Measurements from ENCODE around the gene MACROD2.
"Not testable (repeated sequence)": the region's sequence is repeated elsewhere in the genome, so short reads cannot be mapped to it uniquely, and the experiment has no call there.

MACROD2 gene

DNA sequence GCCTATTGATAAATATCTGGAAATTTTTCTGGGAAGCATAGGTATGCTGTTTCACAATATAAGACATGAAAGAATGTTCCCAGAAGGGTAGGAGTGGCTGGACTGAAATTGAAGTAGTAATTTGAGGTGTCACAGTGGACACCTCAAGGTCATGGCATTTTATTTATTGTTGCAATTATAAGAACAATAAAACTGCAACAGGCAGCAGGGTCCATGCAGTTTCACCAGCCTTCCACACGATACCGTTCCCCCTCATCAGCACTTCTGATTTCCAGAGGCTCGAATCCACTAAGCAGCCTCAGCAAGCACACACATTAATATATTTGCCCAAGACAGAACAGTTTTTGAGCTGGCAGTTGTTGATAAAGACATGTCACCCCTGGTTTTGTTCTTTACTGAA lies 1540.5 kb downstream of the MACROD2 start:
- Histone ChIP-seq H3K27ac (no peak overlapping the region), H3K9me3 (replicated peaks in 1 of 11) (no peaks in the 10 kb centered on the region), H3K4me1 (no peaks in the 10 kb centered on the region), H3K9ac (no peak overlapping the region), H3K27me3 (no peaks in the 10 kb centered on the region), H4K20me1 (no peaks in the 10 kb centered on the region), H3K4me2 (no peak overlapping the region), H3K4me3 (no peak overlapping the region), H3K36me3 (no peaks in the 10 kb centered on the region)
- no peak for TF ChIP-seq Cebpa-rat (IDR thresholded peaks at IDR 0.05)

DNA sequence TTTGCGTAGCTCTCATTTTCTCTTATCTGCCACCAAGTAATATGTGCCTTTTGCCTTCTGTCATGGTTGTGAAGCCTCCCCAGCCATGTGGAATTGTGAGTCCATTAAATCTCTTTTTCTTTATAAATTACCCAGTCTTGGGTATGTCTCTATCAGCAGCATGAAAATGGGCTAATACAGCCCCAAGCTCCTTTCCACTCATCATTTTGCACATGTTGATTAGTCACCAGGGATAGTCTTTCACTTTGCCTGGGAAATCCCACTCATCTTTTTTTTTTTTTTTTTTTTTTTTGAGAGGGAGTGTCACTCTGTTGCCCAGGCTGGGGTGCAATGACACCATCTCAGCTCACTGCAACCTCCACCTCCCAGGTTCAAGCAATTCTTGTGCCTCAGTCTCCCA lies 1541.9 kb downstream of the MACROD2 start:
- not testable (repeated sequence) for H3K9me3 ChIP-seq (replicated peaks in 1 of 11); H4K20me1 ChIP-seq; H3K27ac ChIP-seq; H3K9ac ChIP-seq; H3K4me2 ChIP-seq; H3K4me3 ChIP-seq; H3K27me3 ChIP-seq; H3K4me1 ChIP-seq; H3K36me3 ChIP-seq

DNA sequence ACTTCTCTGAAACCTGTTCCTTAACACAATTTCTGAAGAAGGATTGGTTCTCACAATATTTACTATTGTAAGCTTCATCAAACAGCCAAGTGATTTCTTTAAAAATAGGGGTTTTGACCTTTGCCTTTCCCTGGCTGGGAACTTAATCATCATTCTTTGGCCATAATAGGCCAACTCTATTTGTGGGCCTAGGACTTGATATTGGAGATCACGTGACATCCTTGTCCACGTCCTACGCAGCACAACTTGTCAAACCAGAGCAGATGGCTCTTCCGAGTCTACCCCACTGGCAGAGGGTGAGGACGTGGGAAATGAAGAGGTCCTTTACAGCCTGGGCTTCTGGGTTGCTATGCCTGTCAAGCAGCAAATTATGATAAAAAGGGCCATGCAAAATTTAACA lies 1547.3 kb downstream of the MACROD2 start:
- no peak for TF ChIP-seq Cebpa-rat (IDR thresholded peaks at IDR 0.05)
- H3K27me3 ChIP-seq: no peaks in the 10 kb centered on the region
- H3K9ac ChIP-seq: no peak overlapping the region
- no peaks in the 10 kb centered on the region for H3K4me1 ChIP-seq
- H3K36me3 ChIP-seq: no peaks in the 10 kb centered on the region
- no peak overlapping the region for H3K4me2 ChIP-seq
- H4K20me1 ChIP-seq: no peaks in the 10 kb centered on the region
- no peak overlapping the region for H3K4me3 ChIP-seq
- H3K9me3 ChIP-seq (replicated peaks in 1 of 11): peaks cover 0 to 12% (median 0%) of the 10 kb centered on the region in 11 experiments; a peak in 7 of 22 replicates
- no peak overlapping the region for H3K27ac ChIP-seq

DNA sequence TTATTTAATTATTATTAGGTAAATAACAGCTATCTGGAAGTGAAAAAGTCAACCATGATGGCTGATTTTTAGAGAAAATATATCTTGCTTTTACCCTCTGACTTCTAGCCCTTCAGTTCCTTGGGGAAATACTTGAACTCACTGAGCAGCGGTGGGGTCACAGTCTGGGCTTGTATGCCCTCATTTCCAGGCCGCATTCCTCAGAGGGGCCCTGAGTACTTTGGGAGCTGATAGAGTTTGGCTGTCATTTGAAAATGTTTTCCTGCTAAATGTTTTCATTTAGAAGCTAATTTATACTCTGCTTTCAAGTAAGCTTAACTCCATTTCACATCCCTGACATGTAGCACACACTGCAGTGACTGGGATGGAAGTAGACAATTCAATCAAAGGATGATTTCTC lies 1549.4 kb downstream of the MACROD2 start:
- H3K36me3 ChIP-seq: no peaks in the 10 kb centered on the region
- H3K4me2 ChIP-seq: no peak overlapping the region
- no peaks in the 10 kb centered on the region for H3K4me1 ChIP-seq
- no peak for TF ChIP-seq Cebpa-rat (IDR thresholded peaks at IDR 0.05)
- H3K9ac ChIP-seq: no peak overlapping the region
- no peak overlapping the region for H3K27ac ChIP-seq
- H4K20me1 ChIP-seq: no peaks in the 10 kb centered on the region
- no peak overlapping the region for H3K4me3 ChIP-seq
- peaks cover 0 to 14% (median 7%) of the 10 kb centered on the region in 11 experiments; a peak in 12 of 22 replicates for H3K9me3 ChIP-seq (replicated peaks in 1 of 11)
- no peaks in the 10 kb centered on the region for H3K27me3 ChIP-seq

DNA sequence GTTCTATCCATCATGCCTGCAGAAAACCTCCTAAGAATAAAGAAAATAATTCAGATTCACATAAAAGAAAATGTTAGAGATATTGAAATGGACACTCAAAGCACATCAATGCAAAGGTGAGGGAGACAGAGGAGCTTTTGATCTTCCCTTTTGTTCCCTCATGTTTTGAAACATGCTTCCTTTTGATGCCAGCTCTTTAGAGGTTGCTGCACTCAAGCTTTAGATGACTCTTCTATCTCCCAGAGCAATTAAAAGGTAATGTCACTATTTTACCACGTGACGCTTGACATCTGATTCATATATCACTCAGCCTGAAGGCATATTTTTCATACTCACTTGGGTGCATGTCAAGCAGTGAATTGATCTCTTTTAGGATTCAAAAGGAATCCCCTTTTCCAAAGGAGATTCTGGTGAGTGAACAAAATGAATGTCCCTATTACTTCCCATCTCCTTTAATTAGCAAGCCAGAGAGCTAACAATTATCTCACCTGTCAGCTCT lies 1551.3 kb downstream of the MACROD2 start:
- H4K20me1 ChIP-seq: no peaks in the 10 kb centered on the region

DNA sequence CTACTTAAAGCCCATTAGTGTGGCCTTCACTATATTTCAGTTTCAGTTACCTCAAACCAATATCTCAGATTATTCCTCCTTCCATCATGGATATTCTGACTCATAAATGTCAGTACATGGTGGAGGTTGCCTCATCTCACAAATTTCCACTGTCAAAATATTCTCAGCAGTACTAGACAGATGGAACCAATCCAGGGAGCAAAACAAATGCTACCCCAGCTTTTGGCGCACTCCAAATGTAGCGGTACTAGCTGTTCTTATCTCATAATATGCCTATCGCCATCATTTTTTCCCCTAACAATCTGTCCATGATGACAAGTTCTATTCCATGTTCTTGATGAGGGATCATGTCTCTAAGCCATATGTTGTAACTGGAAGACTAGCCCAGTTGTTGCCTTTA lies 1551.8 kb downstream of the MACROD2 start:
- Histone ChIP-seq H3K27ac (no peak overlapping the region), H3K4me3 (no peak overlapping the region), H3K36me3 (no peaks in the 10 kb centered on the region), H3K4me1 (no peaks in the 10 kb centered on the region), H3K27me3 (no peaks in the 10 kb centered on the region), H4K20me1 (no peaks in the 10 kb centered on the region), H3K9me3 (replicated peaks in 1 of 11) (peaks cover 13 to 29% (median 24%) of the 10 kb centered on the region in 11 experiments), H3K4me2 (no peak overlapping the region), H3K9ac (no peak overlapping the region)
- no peak for TF ChIP-seq Cebpa-rat (IDR thresholded peaks at IDR 0.05)

More for the DNA sequence above, 1551.3 kb downstream of the MACROD2 start:
- H3K4me2 ChIP-seq: no peak overlapping the region
- H3K27me3 ChIP-seq: no peaks in the 10 kb centered on the region
- no peak overlapping the region for H3K4me3 ChIP-seq
- no peak overlapping the region for H3K9ac ChIP-seq
- H3K4me1 ChIP-seq: no peaks in the 10 kb centered on the region
- H3K36me3 ChIP-seq: no peaks in the 10 kb centered on the region
- TF ChIP-seq Cebpa-rat (IDR thresholded peaks at IDR 0.05): no peak
- no peak overlapping the region for H3K27ac ChIP-seq
- peaks cover 8 to 24% (median 18%) of the 10 kb centered on the region in 11 experiments for H3K9me3 ChIP-seq (replicated peaks in 1 of 11)

DNA sequence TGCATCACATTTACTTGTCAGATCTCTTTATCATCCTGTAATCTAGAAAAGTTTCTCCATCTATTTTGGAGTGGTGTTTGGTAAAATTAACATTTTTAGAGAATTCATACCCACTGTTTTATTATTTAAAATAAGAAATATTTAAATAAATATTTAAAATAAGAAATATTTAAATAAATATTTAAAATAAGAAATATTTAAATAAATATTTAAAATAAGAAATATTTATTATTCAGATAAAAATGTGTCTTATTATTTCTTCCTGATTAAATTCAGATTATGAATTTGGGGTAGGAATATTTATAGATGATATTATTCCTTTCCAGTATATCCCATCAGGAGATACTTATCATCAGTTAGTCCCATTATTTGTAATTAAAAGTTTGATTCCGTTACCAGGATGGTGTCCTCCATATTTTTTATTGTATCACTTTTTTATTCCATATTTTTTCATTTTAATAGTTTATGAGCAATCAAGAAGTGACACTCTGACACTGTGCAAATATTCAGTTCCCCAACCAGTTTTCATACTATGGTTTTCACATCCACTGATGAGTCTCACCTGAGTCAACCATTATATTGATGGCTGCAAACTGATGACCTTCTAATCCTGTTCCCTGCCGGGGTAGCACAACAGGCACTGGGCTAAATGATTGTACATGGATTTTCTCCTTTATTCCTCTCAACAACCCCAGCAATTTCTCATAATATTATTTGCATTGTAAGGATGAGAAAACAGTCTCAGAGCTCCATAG lies 1555.0 kb downstream of the MACROD2 start:
- no peaks in the 10 kb centered on the region for H3K27me3 ChIP-seq
- no peaks in the 10 kb centered on the region for H4K20me1 ChIP-seq
- no peaks in the 10 kb centered on the region for H3K4me1 ChIP-seq
- H3K9me3 ChIP-seq (replicated peaks in 1 of 11): peaks cover 34 to 55% (median 41%) of the 10 kb centered on the region in 11 experiments
- TF ChIP-seq Cebpa-rat (IDR thresholded peaks at IDR 0.05): no peak
- H3K4me2 ChIP-seq: no peak overlapping the region
- H3K9ac ChIP-seq: no peak overlapping the region
- H3K36me3 ChIP-seq: no peaks in the 10 kb centered on the region
- H3K27ac ChIP-seq: no peak overlapping the region
- H3K4me3 ChIP-seq: no peak overlapping the region

DNA sequence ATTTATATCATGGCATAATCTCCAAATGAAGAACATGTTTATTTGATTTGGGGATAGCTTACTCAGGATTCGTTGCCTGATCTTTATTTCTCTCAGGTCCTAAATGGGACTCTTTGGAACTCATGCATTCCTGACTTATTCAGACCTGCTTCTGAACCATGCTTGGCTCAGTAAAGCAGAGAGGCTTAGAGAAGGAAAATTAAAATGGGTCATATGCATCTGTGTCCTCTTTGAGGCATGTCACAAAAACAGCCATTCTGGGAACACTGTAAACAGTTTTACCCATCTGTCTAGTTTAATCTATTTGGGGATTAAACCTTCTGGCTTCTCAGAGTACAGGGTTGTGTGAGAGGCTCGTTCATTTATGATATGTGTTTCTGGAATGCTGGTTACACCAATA lies 1560.6 kb downstream of the MACROD2 start:
- Histone ChIP-seq H3K4me1 (peaks cover 0 to 6% (median 0%) of the 10 kb centered on the region in 10 experiments; a peak in 2 of 20 replicates), H3K9me3 (replicated peaks in 1 of 11) (peaks cover 32 to 54% (median 40%) of the 10 kb centered on the region in 11 experiments), H4K20me1 (no peaks in the 10 kb centered on the region), H3K4me2 (no peak overlapping the region), H3K27me3 (no peaks in the 10 kb centered on the region), H3K36me3 (no peaks in the 10 kb centered on the region), H3K27ac (no peak overlapping the region), H3K9ac (no peak overlapping the region), H3K4me3 (no peak overlapping the region)
- TF ChIP-seq Cebpa-rat (IDR thresholded peaks at IDR 0.05): no peak

DNA sequence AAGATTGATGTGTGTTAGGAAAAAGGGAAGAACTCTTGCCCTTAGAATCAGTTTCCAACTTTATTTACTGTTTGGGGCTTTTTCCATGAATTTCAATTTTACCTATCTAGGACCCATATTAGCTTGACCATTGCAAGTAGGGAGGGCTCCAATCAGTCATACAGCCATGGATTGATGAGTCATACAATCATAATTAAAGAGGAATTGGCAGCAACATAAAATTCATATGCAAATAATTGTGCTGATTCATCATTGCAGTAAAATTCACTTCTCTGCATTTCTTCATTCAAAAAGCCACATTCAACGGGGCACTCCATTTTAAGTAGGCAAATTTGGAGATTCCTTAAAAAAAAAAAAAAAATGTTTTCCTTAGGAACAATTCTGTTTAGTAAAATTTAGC lies 1561.6 kb downstream of the MACROD2 start:
- Histone ChIP-seq H3K4me3 (no peak overlapping the region), H3K4me1 (peaks cover 0 to 6% (median 0%) of the 10 kb centered on the region in 10 experiments; a peak in 2 of 20 replicates), H3K4me2 (no peak overlapping the region), H3K9ac (no peak overlapping the region), H3K36me3 (no peaks in the 10 kb centered on the region), H4K20me1 (no peaks in the 10 kb centered on the region), H3K27ac (no peak overlapping the region), H3K9me3 (replicated peaks in 1 of 11) (peaks cover 23 to 45% (median 32%) of the 10 kb centered on the region in 11 experiments), H3K27me3 (no peaks in the 10 kb centered on the region)
- no peak for TF ChIP-seq Cebpa-rat (IDR thresholded peaks at IDR 0.05)

DNA sequence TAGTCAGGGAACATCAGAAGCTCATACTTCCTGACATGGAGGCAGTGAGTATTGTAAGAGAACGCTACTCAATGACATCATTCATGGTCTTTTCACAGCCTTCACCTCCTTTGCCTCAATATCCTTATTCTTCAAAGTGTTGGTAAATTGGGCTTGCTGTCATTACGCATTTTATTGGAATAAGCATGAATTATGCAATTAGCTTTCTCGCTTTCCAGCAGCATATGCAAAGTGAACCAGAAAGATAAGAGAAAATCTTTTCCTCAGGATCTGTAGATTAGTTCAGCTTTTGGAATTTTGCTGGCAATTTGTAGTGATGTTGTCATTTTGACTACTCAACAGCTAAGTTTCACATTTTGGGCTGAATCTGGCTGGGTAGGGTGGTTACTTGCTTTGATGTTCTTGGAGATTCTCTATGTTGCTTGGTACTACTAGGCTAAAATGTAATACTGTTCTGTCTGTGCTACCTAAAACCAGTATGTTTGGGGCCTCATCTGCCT lies 1565.8 kb downstream of the MACROD2 start:
- Histone ChIP-seq H3K36me3 (no peaks in the 10 kb centered on the region), H3K9me3 (replicated peaks in 1 of 11) (peaks cover 0 to 15% (median 7%) of the 10 kb centered on the region in 11 experiments; a peak in 10 of 22 replicates), H3K9ac (no peak overlapping the region), H3K4me1 (peaks cover 6 to 18% (median 14%) of the 10 kb centered on the region in 10 experiments; a peak in 15 of 20 replicates), H3K4me3 (no peak overlapping the region), H3K4me2 (no peak overlapping the region), H3K27me3 (no peaks in the 10 kb centered on the region), H3K27ac (no peak overlapping the region), H4K20me1 (no peaks in the 10 kb centered on the region)
- no peak for TF ChIP-seq Cebpa-rat (IDR thresholded peaks at IDR 0.05)

All from BLaER1 treated with 17β-estradiol and CSF1 and Interleukin-3, amounts not matched to agents 10 nM and 100 nM (cell line).